Stimulated activated CD8-positive, alpha-beta memory T cell treated with anti-CD3 and anti-CD28 coated beads, Interleukin-12 subunit alpha, Interleukin-12 subunit beta, amount 100 ng/mL, for 4 hours (primary cell): ENCODE data around the gene MTUS2.

Experiments
- DNase-seq: peaks from one replicate; pipeline ENCODE4 v3.0.0-alpha.2; 2020; ENCODE audit warnings: low read depth

MTUS2 gene

GRCh38 chr13:29550430-29550988 lies 730.4 kb downstream of the MTUS2 start:
- DNase-seq: no peak

- no peak for DNase-seq
These were observed 731.1 kb downstream of the MTUS2 start for GRCh38 chr13:29551214-29551613.
